Natural killer cell (primary cell): ENCODE results near the gene DEGS2. TPM values are rescaled to one million over a fixed set of nuclear protein-coding genes. Genes with fewer than 3 reads are reported as not detected.

Experiments used
- ATAC-seq, 3 donors: fragments of 150-1000 bp in 2 of 3; fragments of 200-7000 bp in 1 of 3; cut with Tn5 transposase; 1 replicate in 1 of 3; 2 replicates in 2 of 3; pipeline ENCODE4 v1.10.0; 2021; ENCODE audit warnings: mild to moderate bottlenecking in 2 of 3, moderate library complexity in 2 of 3
- DNase-seq, 2 donors: peaks; one replicate each; pipeline versions ENCODE4 v3.0.0 to v3.0.0-alpha.2; 2013 to 2021; ENCODE audit warnings: mixed read lengths in 1 of 2
- H3K27ac ChIP-seq: one replicate; pipeline ENCODE4 v1.5.1; 2013; ENCODE audit warnings: mild to moderate bottlenecking, low read length
- H3K27me3 ChIP-seq: one replicate; pipeline ENCODE4 v1.6.1; 2013; ENCODE audit warnings: low read length; ENCODE audit not compliant: control insufficient read depth, insufficient read depth
- H3K36me3 ChIP-seq: one replicate; pipeline ENCODE4 v1.6.1; 2013; ENCODE audit warnings: low read length; ENCODE audit not compliant: control insufficient read depth, insufficient read depth
- H3K4me1 ChIP-seq: one replicate; pipeline ENCODE4 v1.6.1; 2013; ENCODE audit warnings: low read length; ENCODE audit not compliant: control insufficient read depth, insufficient read depth
- H3K4me3 ChIP-seq: one replicate; pipeline ENCODE4 v1.5.1; 2013; ENCODE audit warnings: low read length
- H3K9me3 ChIP-seq: one replicate; pipeline ENCODE4 v1.6.1; 2013; ENCODE audit warnings: low read length; ENCODE audit not compliant: control insufficient read depth, insufficient read depth
- H3K27ac Mint-ChIP-seq, 2 donors: one replicate each; pipeline ENCODE4 v1.8.0; 2022; ENCODE audit warnings: mild to moderate bottlenecking in 2 of 2, mixed read lengths in 2 of 2, moderate library complexity in 1 of 2
- H3K27me3 Mint-ChIP-seq, 2 donors: one replicate each; pipeline ENCODE4 v1.8.0; 2022; ENCODE audit warnings: low read depth in 2 of 2, mixed read lengths in 2 of 2
- H3K36me3 Mint-ChIP-seq: one replicate; pipeline ENCODE4 v1.8.0; 2022; ENCODE audit warnings: mixed read lengths
- H3K4me1 Mint-ChIP-seq, 2 donors: one replicate each; pipeline ENCODE4 v1.8.0; 2022; ENCODE audit warnings: mixed read lengths in 2 of 2
- H3K4me3 Mint-ChIP-seq: one replicate; pipeline ENCODE4 v1.8.0; 2022; ENCODE audit warnings: mild to moderate bottlenecking, moderate library complexity, mixed read lengths
- H3K9me3 Mint-ChIP-seq, 2 donors: one replicate each; pipeline ENCODE4 v1.8.0; 2022; ENCODE audit warnings: mixed read lengths in 2 of 2
- CTCF ChIP-seq: fragments of 200-600 bp; IDR thresholded peaks from one replicate; pipeline ENCODE4 v1.8.0; 2022; ENCODE audit warnings: antibody characterized with exemption
- WGBS: methylation state at CpG from one replicate; pipeline ENCODE4 v1.1.7; 2013; ENCODE audit warnings: missing lambda C conversion rate; ENCODE audit not compliant: insufficient coverage; 5-methylcytosine and 5-hydroxymethylcytosine counted together
- intact Hi-C: fragments of 100-400 bp; cut with micrococcal nuclease; formaldehyde crosslinking; loops from one replicate; pipeline ENCODE4 v1.14.2; 2022
- total RNA-seq, 4 donors: library from RNA; stranded (reverse); fragments of 120-200 nt in 1 of 4; gene quantifications; one replicate each; pipeline versions ENCODE4 v1.2.3 to v1.2.4, GENCODE V29; 2013 to 2022

DEGS2 gene
- total RNA-seq, 3 donors from 2014 or later (not counting 1 experiment from before 2014, with no cell fraction given): 0.60 to 7.1 (median 4.4) TPM

- no peaks in the 10 kb centered on the region for H3K27me3 Mint-ChIP-seq
Observed at GRCh38 chr14:100129161-100129589, 30.3 kb downstream of the DEGS2 start.

DNA sequence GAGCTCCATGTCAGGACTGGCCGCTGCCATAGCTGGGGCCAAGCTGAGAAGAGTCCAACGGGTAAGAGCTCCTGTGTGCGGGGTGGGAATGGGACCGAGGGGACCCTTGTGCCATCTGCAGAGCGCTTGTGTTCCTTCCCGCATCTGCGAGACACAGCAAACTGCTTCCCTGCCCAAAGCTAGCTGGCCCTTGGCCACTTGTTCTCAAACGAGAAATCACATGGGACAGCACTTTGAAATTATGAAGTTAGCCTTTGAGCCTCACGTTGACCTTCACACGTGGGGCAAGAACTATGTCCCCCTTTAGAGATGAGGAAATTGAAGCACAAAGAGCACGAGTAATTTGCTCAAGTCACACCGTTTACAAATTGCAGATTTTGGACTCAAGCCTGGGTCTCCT, 30.8 kb downstream of the DEGS2 start:
- Histone ChIP-seq H3K4me3 (no peak overlapping the region), H3K4me1 (no peaks in the 10 kb centered on the region), H3K36me3 (peaks cover 95% of the 10 kb centered on the region), H3K27me3 (no peaks in the 10 kb centered on the region), H3K27ac (no peak overlapping the region), H3K9me3 (no peaks in the 10 kb centered on the region)
- Mint-ChIP-seq H3K27ac (no peak overlapping the region), H3K36me3 (no peaks in the 10 kb centered on the region), H3K27me3 (no peaks in the 10 kb centered on the region), H3K4me3 (no peak overlapping the region), H3K9me3 (no peaks in the 10 kb centered on the region), H3K4me1 (peaks cover 0 to 17% of the 10 kb centered on the region in 2 donors)
- ATAC-seq (no peak), DNase-seq (no peak)
- intact Hi-C loops: no loop called here
- WGBS: 94% methylated on average over 12 of the region's 12 CpGs
- no peak for TF ChIP-seq CTCF

More at GRCh38 chr14:100129161-100129589, 30.3 kb downstream of the DEGS2 start:
- Histone ChIP-seq H3K9me3 (no peaks in the 10 kb centered on the region), H3K27ac (no peak overlapping the region), H3K27me3 (no peaks in the 10 kb centered on the region), H3K4me3 (no peak overlapping the region), H3K4me1 (no peaks in the 10 kb centered on the region), H3K36me3 (peaks cover 94% of the 10 kb centered on the region)
- intact Hi-C loops: no loop called here
- Mint-ChIP-seq H3K9me3 (no peaks in the 10 kb centered on the region), H3K4me3 (no peak overlapping the region), H3K4me1 (peaks cover 0 to 17% of the 10 kb centered on the region in 2 donors), H3K36me3 (no peaks in the 10 kb centered on the region), H3K27ac (peak overlapping the region in 1 of 2 donors; percentile 61)
- no peak for TF ChIP-seq CTCF
- 97% methylated on average over 7 of the region's 7 CpGs for WGBS
- DNase-seq (no peak), ATAC-seq (no peak)

DNA sequence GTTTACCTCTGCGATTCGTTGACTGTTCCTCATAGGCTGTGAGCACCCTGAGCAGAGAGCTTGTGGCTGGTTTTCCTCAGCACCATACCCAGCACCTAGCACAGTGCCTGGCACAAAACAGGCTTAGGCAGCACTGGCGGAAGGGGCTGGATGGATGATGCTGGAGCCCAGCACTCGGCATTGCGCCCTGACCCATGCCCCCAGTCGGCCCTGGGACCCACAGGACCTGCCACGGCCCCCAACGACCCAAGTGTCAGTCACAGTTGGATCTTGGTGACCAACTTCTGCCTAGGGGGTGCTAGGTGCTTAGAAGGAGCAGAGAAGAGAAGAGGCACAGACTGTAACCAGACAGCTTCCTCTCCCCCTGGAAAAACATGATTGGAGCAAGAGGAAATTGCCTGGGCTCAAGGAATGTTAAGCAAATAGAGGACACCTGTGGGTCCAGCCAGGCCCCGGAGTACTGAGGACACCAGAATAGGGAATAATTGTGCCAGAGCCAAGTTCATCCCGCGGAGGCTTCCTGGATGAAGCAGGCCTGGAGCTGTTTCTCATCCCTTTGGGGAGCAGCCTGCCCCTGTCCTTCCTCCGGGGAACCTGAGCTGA, 31.5 kb downstream of the DEGS2 start:
- H3K4me3 ChIP-seq: no peak overlapping the region
- no peak for DNase-seq
- no peaks in the 10 kb centered on the region for H3K36me3 Mint-ChIP-seq
- peaks cover 96% of the 10 kb centered on the region for H3K36me3 ChIP-seq
- peaks cover 4 to 17% of the 10 kb centered on the region in 2 donors for H3K4me1 Mint-ChIP-seq
- peak overlapping the region; percentile 30 to 58 for H3K27ac Mint-ChIP-seq
- no peaks in the 10 kb centered on the region for H3K27me3 ChIP-seq
- WGBS: 94% methylated on average over 12 of the region's 12 CpGs
- H3K4me3 Mint-ChIP-seq: no peak overlapping the region
- no peak for ATAC-seq
- no peak overlapping the region for H3K27ac ChIP-seq
- intact Hi-C loops: no loop called here
- no peaks in the 10 kb centered on the region for H3K4me1 ChIP-seq
- no peaks in the 10 kb centered on the region for H3K9me3 Mint-ChIP-seq
- no peaks in the 10 kb centered on the region for H3K9me3 ChIP-seq
- no peaks in the 10 kb centered on the region for H3K27me3 Mint-ChIP-seq
- TF ChIP-seq CTCF: no peak

GRCh38 chr14:100126401-100126800, 33.0 kb downstream of the DEGS2 start:
- DNase-seq: no peak
- Histone ChIP-seq H3K4me3 (no peak overlapping the region), H3K9me3 (no peaks in the 10 kb centered on the region), H3K27ac (no peak overlapping the region), H3K36me3 (peaks cover 94% of the 10 kb centered on the region), H3K27me3 (no peaks in the 10 kb centered on the region), H3K4me1 (peaks cover 7% of the 10 kb centered on the region)
- Mint-ChIP-seq H3K36me3 (no peaks in the 10 kb centered on the region), H3K27me3 (no peaks in the 10 kb centered on the region), H3K4me1 (peaks cover 7 to 16% of the 10 kb centered on the region in 2 donors), H3K4me3 (no peak overlapping the region), H3K9me3 (no peaks in the 10 kb centered on the region), H3K27ac (peak overlapping the region in 1 of 2 donors; percentile 18)
- no peak for TF ChIP-seq CTCF
- ATAC-seq: no peak
- intact Hi-C loops: no loop called here
- 92% methylated on average over 13 of the region's 13 CpGs for WGBS
